Stimulated activated CD8-positive, alpha-beta memory T cell treated with anti-CD3 and anti-CD28 coated beads, Interleukin-4, amount 100 ng/mL, for 48 hours (primary cell): ENCODE results near the gene PTPRN2.
"Not testable (repeated sequence)": the region's sequence is repeated elsewhere in the genome, so short reads cannot be mapped to it uniquely, and the experiment has no call there.

Experiments
- DNase-seq: peaks from one replicate; pipeline ENCODE4 v3.0.0-alpha.2; 2020

Gene PTPRN2

GRCh38 chr7:158432369-158433341 is 155.0 kb downstream of the PTPRN2 start:
- DNase-seq, result no peak

- no peak for DNase-seq
Observed at GRCh38 chr7:158431941-158432347, 155.7 kb downstream of the PTPRN2 start.

GRCh38 chr7:158431055-158431940 is 156.3 kb downstream of the PTPRN2 start:
- no peak for DNase-seq

GRCh38 chr7:158430308-158431034 is 157.2 kb downstream of the PTPRN2 start:
- no peak for DNase-seq

GRCh38 chr7:158428837-158429753 is 158.5 kb downstream of the PTPRN2 start:
- no peak for DNase-seq

- DNase-seq, result no peak
Observed at GRCh38 chr7:158428131-158428836, 159.3 kb downstream of the PTPRN2 start.

- not testable (repeated sequence) for DNase-seq
Observed at GRCh38 chr7:158425676-158426075, 161.9 kb downstream of the PTPRN2 start.

- DNase-seq, result no peak
Observed at GRCh38 chr7:158424531-158424930, 163.1 kb downstream of the PTPRN2 start.

GRCh38 chr7:158424011-158424410 is 163.6 kb downstream of the PTPRN2 start:
- no peak for DNase-seq

- peak; percentile 7 for DNase-seq
Observed at GRCh38 chr7:158422887-158423560, 164.6 kb downstream of the PTPRN2 start.

GRCh38 chr7:158422196-158422886 is 165.3 kb downstream of the PTPRN2 start:
- peak; percentile 16 for DNase-seq

GRCh38 chr7:158421361-158421760 is 166.3 kb downstream of the PTPRN2 start:
- no peak for DNase-seq

- peak; percentile 3 for DNase-seq
Observed at GRCh38 chr7:158420591-158421340, 166.9 kb downstream of the PTPRN2 start.

GRCh38 chr7:158419238-158419785 is 168.3 kb downstream of the PTPRN2 start:
- peak; percentile 14 for DNase-seq

- DNase-seq, result not testable (repeated sequence)
Observed at GRCh38 chr7:158418395-158418794, 169.2 kb downstream of the PTPRN2 start.

GRCh38 chr7:158416283-158416933 is 171.2 kb downstream of the PTPRN2 start:
- DNase-seq, result peak; percentile 7

- peak; percentile 5 for DNase-seq
Observed at GRCh38 chr7:158415316-158415715, 172.3 kb downstream of the PTPRN2 start.

- peak; percentile 18 for DNase-seq
Observed at GRCh38 chr7:158414486-158414961, 173.1 kb downstream of the PTPRN2 start.
